Motor neuron (in vitro differentiated cells): ENCODE results near the gene ATM. TPM values are rescaled to one million over a fixed set of nuclear protein-coding genes. Genes with fewer than 3 reads are reported as not detected.

Experiments
- ATAC-seq, 8 experiments: fragments of 200-7000 bp; cut with Tn5 transposase; replicated peaks in 6 of 8; 2 replicates each; pipeline ENCODE4 v1.8.0; 2021; ENCODE audit warnings: mild to moderate bottlenecking in 8 of 8, moderate library complexity in 8 of 8
- H3K27ac ChIP-seq, 2 donors: fragments of 250-450 bp; sonication (Bioruptor Pico); 2 replicates each; pipeline ENCODE4 v1.9.0; 2021; ENCODE audit warnings: antibody characterized with exemption in 2 of 2, mild to moderate bottlenecking in 2 of 2, moderate library complexity in 1 of 2
- H3K4me1 ChIP-seq, 2 donors: fragments of 250-450 bp; sonication (Bioruptor Pico); replicated peaks in 1 of 2; 2 replicates each; pipeline ENCODE4 v1.6.1; 2021; ENCODE audit warnings: antibody characterized with exemption in 2 of 2, mild to moderate bottlenecking in 2 of 2, moderate library complexity in 1 of 2
- H3K4me3 ChIP-seq, 5 donors: fragments of 250-450 bp; sonication (Bioruptor Pico); 2 replicates each; pipeline ENCODE4 v1.9.0; 2021; ENCODE audit warnings: antibody characterized with exemption in 5 of 5, mild to moderate bottlenecking in 5 of 5, moderate library complexity in 4 of 5
- WGBS, 10 experiments: fragments of 450-650 bp; shearing (Covaris generic); methylation state at CpG; one replicate each; pipeline ENCODE4 v1.0.0; 2022; 5-methylcytosine and 5-hydroxymethylcytosine counted together
- in situ Hi-C, 9 experiments: fragments of 400-800 bp; cut with MboI; loops; one replicate each; pipeline ENCODE4 v1.15.0; 2021; ENCODE audit warnings: low sequenced_read_pairs in 9 of 9, low pct_unique_long_range_greater_than_20kb in 2 of 9; ENCODE audit not compliant: unreplicated experiment in 9 of 9
- total RNA-seq, 8 experiments: library from RNA; unstranded; fragments of 300-600 nt; gene quantifications; 2 replicates each; pipeline versions ENCODE4 v1.2.3 to v1.2.4, GENCODE V29; 2022

The ATM gene
- total RNA-seq, 8 experiments from 2014 or later, result 41.2 to 132 (median 59.1) TPM

DNA sequence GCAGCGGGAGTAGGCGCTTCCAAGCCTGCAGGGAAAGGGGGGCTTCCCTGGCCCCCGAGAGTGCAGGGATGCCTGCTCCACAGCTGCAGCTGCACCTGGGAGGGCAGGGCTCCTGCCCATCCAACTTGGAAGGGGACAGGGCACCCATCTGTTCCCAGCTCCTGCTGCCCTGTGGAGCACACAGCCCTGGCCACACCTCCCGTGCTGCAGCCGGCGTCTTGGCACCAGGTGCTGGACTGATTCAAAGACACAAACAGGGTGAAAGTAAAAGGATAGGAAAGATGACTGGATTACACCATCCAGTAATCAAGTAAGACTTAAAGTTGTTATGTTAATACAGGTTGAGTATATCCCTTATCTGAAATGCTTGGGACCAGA is 15.2 kb upstream of the ATM start:
- H3K4me3 ChIP-seq, result no peak overlapping the region
- in situ Hi-C loops, result no loop called here
- no peak overlapping the region for H3K27ac ChIP-seq
- no peak for ATAC-seq
- WGBS, 10 experiments, result 100% methylated on average over 1 to 3 of the region's 6 CpGs; no CpG with 5 or more reads in 8 of the 10 experiments
- H3K4me1 ChIP-seq, result no peaks in the 10 kb centered on the region

DNA sequence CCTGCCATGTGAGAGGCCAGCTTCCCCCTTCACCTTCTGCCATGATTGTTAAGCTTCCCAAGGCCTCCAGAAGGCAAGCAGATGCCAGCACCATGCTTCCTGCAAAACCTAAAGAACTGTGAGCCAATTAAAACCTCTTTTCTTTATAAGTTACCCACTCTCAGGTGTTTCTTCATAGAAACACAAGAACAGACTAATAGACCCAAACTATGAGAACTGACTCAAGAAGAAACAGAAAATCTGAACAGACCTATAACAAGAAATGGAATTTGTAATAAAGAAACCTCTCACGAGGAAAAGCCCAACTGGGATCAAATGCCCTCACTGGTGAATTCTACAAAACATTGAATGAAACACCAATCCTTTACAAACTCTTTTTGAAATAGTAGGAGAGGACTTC is 12.4 kb upstream of the ATM start:
- in situ Hi-C loops, result no loop called here
- Histone ChIP-seq H3K27ac (no peak overlapping the region), H3K4me3 (no peak overlapping the region), H3K4me1 (no peaks in the 10 kb centered on the region)
- no peak for ATAC-seq
- WGBS, 10 experiments, result 29 to 100% (median 100%) methylated on average over 1 of the region's 1 CpG; no CpG with 5 or more reads in 2 of the 10 experiments

- in situ Hi-C loops, result no loop called here
These were observed 9.1 kb upstream of the ATM start for GRCh38 chr11:108213784-108214183.

DNA sequence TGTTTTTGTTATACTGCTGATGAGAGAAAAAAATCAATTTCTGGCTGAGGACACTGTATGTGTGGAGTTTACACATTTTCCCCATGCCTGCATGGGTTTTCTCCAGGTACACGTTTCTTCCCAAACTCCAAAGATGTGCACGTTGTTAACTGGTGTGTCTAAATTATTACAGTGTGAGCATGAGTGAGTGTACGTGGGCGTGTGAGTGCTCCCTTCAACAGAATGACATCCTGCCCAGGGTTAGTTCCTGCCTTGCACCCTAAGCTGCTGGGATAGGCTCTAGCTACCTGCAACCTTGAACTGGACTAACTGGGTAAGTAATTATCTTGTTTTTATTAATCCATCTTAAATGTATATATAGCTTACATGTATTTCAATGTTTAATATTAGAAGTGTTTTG is 5.9 kb upstream of the ATM start:
- Histone ChIP-seq H3K4me3 (no peak overlapping the region), H3K27ac (no peak overlapping the region), H3K4me1 (peaks cover 0 to 5% of the 10 kb centered on the region in 2 donors)
- WGBS, 10 experiments, result 52 to 100% (median 83%) methylated on average over 2 to 4 of the region's 4 CpGs; no CpG with 5 or more reads in 3 of the 10 experiments
- ATAC-seq, result no peak
- in situ Hi-C loops, result no loop called here

More at GRCh38 chr11:108213784-108214183, 9.1 kb upstream of the ATM start:
- ATAC-seq, result no peak
- no peak overlapping the region for H3K4me3 ChIP-seq
- H3K4me1 ChIP-seq, result no peaks in the 10 kb centered on the region
- 50 to 100% (median 91%) methylated on average over 1 to 2 of the region's 2 CpGs; no CpG with 5 or more reads in 3 of the 10 experiments for WGBS, 10 experiments
- H3K27ac ChIP-seq, result no peak overlapping the region

GRCh38 chr11:108218455-108218854 is 4.4 kb upstream of the ATM start:
- Histone ChIP-seq H3K4me1 (peaks cover 0 to 5% of the 10 kb centered on the region in 2 donors), H3K27ac (no peak overlapping the region), H3K4me3 (no peak overlapping the region)
- 29 to 100% (median 76%) methylated on average over 1 to 2 of the region's 2 CpGs for WGBS, 10 experiments
- no peak for ATAC-seq
- in situ Hi-C loops, result no loop called here

GRCh38 chr11:108218912-108219783 is 3.7 kb upstream of the ATM start:
- peaks cover 2 to 7% of the 10 kb centered on the region in 2 donors for H3K4me1 ChIP-seq
- no peak for ATAC-seq
- no peak overlapping the region for H3K4me3 ChIP-seq
- in situ Hi-C loops, result no loop called here
- H3K27ac ChIP-seq, result no peak overlapping the region
- WGBS, 10 experiments, result 39 to 97% (median 61%) methylated on average over 3 to 6 of the region's 7 CpGs

DNA sequence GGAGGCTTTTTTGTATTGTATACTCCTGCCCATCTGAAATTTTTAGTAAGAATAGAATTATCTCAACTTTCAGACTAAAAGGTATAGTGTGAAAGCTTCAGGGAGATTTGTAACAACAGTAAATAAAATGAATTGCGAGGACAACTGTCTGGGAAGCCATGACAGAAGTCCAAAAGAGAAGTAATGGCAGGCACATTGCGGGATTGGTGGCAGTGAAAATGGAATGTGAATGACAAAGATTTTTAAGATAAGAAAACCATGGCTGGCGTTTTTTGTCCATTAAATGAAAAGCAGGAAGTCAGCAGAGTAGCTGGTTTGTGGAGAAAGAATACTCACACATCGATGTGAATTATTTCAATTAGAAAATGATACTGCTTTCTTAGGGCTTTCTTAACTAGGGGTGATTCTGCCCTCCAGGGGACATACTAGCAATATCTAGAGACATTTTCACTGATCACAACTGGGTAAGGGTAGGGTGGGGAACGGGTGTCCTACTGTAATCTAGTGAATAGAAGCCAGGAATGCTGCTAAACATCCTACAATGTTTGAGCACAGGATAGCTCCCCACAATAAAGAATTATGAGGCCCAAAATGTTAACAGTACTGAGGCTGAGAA is 2.0 kb upstream of the ATM start:
- Histone ChIP-seq H3K4me3 (peak overlapping the region; percentile 66 to 93 (median 70)), H3K4me1 (peaks cover 3 to 21% of the 10 kb centered on the region in 2 donors), H3K27ac (no peak overlapping the region)
- no peak for ATAC-seq
- in situ Hi-C loops, result no loop called here
- WGBS, 10 experiments, result 40 to 88% (median 53%) methylated on average over 1 to 5 of the region's 5 CpGs

GRCh38 chr11:108221371-108221770 is 1.5 kb upstream of the ATM start:
- ATAC-seq, result no peak
- Histone ChIP-seq H3K4me1 (peaks cover 3 to 21% of the 10 kb centered on the region in 2 donors), H3K4me3 (peak overlapping the region; percentile 66 to 93 (median 70)), H3K27ac (peak overlapping the region in 1 of 2 donors; percentile 75)
- WGBS, 10 experiments, result 0 to 26% (median 5%) methylated on average over 1 to 12 of the region's 12 CpGs
- in situ Hi-C loops, result no loop called here

DNA sequence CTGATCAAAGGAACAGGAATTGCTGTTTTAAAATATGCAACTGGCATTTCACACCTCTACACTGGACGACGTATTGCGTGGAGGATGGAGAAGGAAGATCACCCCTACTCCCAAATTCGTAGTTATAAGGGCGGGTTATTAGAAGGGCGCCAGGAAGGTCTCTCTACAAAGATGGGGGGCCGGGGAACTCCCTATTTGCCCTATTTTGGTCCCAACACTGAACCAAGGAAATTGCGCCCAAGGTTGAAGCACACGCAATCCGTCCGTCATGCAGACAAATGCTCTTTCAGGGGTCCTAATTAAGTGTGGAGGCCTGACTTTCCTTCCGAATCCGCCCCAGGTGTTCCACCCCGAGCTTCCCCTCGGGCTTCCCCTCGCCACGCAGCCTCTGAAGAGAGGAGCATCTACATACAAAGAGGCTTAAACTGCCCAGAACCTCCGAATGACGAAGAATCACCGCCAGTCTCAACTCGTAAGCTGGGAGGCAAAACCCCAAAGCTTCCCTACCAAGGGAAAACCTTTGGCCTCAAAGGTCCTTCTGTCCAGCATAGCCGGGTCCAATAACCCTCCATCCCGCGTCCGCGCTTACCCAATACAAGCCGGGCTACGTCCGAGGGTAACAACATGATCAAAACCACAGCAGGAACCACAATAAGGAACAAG is 825 bp upstream of the ATM start:
- peak overlapping the region; percentile 66 to 93 (median 70) for H3K4me3 ChIP-seq
- 0% methylated on average over 1 to 18 of the region's 29 CpGs; no CpG with 5 or more reads in 3 of the 10 experiments for WGBS, 10 experiments
- peaks cover 3 to 21% of the 10 kb centered on the region in 2 donors for H3K4me1 ChIP-seq
- peak in 2 of 8 experiments; percentile 3 to 4 for ATAC-seq
- peak overlapping the region; percentile 75 to 78 for H3K27ac ChIP-seq
- in situ Hi-C loops, result no loop called here

DNA sequence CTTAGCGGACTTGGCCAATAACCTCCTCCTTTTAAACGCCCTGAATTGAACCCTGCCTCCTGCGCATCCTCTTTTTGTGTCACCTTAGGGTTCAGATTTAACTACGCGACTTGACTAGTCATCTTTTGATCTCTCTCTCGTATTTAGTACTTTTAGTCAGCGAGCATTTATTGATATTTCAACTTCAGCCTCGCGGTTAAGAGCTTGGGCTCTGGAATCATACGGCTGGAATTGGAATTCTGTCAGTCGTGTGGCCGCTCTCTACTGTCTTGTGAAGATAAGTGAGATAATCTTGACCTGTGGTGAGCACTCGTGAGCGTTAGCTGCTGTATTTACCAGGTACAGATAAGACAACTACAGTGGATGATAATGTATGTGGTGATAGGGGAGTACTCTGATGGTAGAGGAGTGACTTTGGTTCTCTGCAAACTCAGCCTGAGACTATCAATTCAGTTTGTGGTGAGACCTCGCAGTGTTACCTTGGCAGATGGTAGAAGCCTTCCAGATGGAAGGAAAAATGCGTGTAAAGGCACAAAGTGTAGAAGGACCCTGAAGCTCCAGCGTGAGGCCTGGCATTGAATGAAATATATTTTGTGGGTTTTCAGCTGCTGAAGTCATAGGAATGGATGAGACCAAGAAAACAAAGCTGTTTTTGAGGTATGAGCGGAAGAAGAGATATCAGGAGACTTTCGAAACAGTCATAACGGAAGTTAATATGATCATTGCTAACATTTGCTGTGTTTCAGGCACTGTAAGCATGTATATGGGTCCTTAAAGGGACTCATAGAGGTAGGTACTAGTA is 682 bp downstream of the ATM start:
- peaks cover 3 to 21% of the 10 kb centered on the region in 2 donors for H3K4me1 ChIP-seq
- H3K27ac ChIP-seq, result peak overlapping the region; percentile 82 to 92
- in situ Hi-C loops, result no loop called here
- peak overlapping the region; percentile 58 to 77 (median 67) for H3K4me3 ChIP-seq
- WGBS, 10 experiments, result 1 to 40% (median 7%) methylated on average over 1 to 18 of the region's 20 CpGs; no CpG with 5 or more reads in 1 of the 10 experiments
- no peak for ATAC-seq

DNA sequence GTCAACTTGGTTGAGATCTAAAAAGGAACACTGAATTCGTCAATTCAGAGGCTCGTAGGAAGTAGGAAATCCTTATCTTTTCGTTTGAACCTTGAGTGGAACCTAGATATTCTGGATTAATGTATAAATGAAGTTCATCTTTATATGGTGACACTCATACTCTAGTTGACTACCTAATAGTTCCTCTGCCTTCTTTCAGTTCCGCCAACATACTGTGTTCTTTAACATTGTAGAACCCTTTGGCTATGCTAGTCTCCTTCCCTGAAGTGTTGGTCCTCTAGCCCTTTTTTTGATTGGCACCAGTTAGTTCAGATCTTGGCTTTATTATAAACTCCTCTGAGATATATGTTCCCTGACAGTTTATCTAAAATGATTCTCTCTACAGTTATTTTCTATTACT is 1.5 kb downstream of the ATM start:
- peak overlapping the region; percentile 58 to 77 (median 67) for H3K4me3 ChIP-seq
- no peak for ATAC-seq
- WGBS, 10 experiments, result 60 to 100% (median 73%) methylated on average over 1 to 4 of the region's 4 CpGs; no CpG with 5 or more reads in 1 of the 10 experiments
- in situ Hi-C loops, result no loop called here
- peaks cover 3 to 21% of the 10 kb centered on the region in 2 donors for H3K4me1 ChIP-seq
- H3K27ac ChIP-seq, result no peak overlapping the region

DNA sequence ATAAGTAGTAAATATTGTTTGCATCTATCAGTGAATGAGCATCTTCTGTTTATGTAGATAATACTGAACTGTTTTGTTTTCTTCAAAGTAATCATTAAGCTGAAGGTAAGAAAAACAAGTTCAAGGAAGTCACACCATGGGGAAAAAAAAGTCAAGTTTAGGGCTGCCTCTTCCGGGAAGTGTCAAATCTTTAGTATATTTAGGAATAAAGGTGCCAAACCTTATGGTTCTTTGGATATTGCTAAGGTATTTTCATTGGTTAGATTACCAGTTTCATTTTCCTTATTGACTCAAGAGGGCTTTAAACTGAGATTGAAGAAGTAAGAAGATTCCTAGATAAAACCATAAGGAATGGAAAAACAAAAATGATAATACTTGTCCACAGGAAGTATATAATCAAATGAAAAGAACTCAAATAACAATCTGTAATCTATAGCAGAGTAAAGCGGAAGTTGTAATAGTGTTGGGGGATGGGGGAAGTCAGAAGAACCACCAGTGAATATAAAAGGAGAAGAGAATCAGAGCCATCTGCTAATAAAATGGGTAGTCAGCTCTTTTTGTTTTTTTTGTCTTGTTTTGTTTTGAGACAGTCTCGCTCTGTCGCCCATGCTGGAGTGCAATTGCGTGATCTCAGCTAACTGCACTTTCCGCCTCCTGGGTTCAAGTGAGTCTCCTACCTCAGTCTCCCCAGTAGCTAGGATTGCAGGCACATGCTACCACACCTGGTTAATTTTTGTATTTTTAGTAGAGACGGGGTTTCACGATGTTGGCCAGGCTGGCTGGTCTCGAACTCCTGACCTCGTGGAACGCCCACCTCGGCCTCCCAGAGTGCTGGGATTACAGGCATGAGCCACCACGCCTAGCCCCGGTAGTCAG is 2.3 kb downstream of the ATM start:
- 57 to 100% (median 92%) methylated on average over 2 to 11 of the region's 14 CpGs for WGBS, 10 experiments
- no peak for ATAC-seq
- H3K4me3 ChIP-seq, result peak overlapping the region in 2 of 5 donors; percentile 67 to 76
- H3K27ac ChIP-seq, result no peak overlapping the region
- in situ Hi-C loops, result no loop called here
- H3K4me1 ChIP-seq, result peaks cover 3 to 17% of the 10 kb centered on the region in 2 donors
